Activated CD8-positive, alpha-beta memory T cell treated with anti-CD3 and anti-CD28 coated beads for 24 hours (primary cell): ENCODE measurements around the gene GPR179.

Experiments used
- DNase-seq: peaks from one replicate; pipeline ENCODE4 v3.0.0-alpha.2; 2020

Gene GPR179

GRCh38 chr17:38342886-38343607 is 709 bp downstream of the GPR179 start:
- DNase-seq: no peak

- no peak for DNase-seq
These were observed 2.6 kb downstream of the GPR179 start for GRCh38 chr17:38341035-38341721.

GRCh38 chr17:38339891-38340290 is 3.9 kb downstream of the GPR179 start:
- DNase-seq: no peak

GRCh38 chr17:38338535-38338934 is 5.2 kb downstream of the GPR179 start:
- no peak for DNase-seq

GRCh38 chr17:38338053-38338452 is 5.7 kb downstream of the GPR179 start:
- no peak for DNase-seq

GRCh38 chr17:38336838-38337237 is 6.9 kb downstream of the GPR179 start:
- DNase-seq: no peak

GRCh38 chr17:38334480-38335364 is 9.0 kb downstream of the GPR179 start:
- no peak for DNase-seq

- peak; percentile 69 for DNase-seq
These were observed 10.0 kb downstream of the GPR179 start for GRCh38 chr17:38333635-38334295.

GRCh38 chr17:38332735-38333134 is 11.0 kb downstream of the GPR179 start:
- DNase-seq: no peak

- DNase-seq: no peak
These were observed 12.8 kb downstream of the GPR179 start for GRCh38 chr17:38330941-38331411.

GRCh38 chr17:38329808-38330730 is 13.7 kb downstream of the GPR179 start:
- DNase-seq: no peak

GRCh38 chr17:38329284-38329683 is 14.5 kb downstream of the GPR179 start:
- DNase-seq: no peak

- DNase-seq: no peak
These were observed 15.1 kb downstream of the GPR179 start for GRCh38 chr17:38328620-38329019.

GRCh38 chr17:38327936-38328335 is 15.8 kb downstream of the GPR179 start:
- DNase-seq: no peak

GRCh38 chr17:38326996-38327792 is 16.6 kb downstream of the GPR179 start:
- DNase-seq: no peak

GRCh38 chr17:38325221-38325851 is 18.4 kb downstream of the GPR179 start:
- DNase-seq: no peak

- no peak for DNase-seq
These were observed 19.0 kb downstream of the GPR179 start for GRCh38 chr17:38324772-38325171.

GRCh38 chr17:38324141-38324697 is 19.5 kb downstream of the GPR179 start:
- DNase-seq: no peak

GRCh38 chr17:38322897-38323296 is 20.9 kb downstream of the GPR179 start:
- DNase-seq: no peak
